ENCODE results near the gene AIMP2. TPM values are rescaled to one million over a fixed set of nuclear protein-coding genes. Genes with fewer than 3 reads are reported as not detected.
A peak's percentile ranks its signal among the peaks of the same experiment; 100 is the strongest.
"Not testable (repeated sequence)": the region's sequence is repeated elsewhere in the genome, so short reads cannot be mapped to it uniquely, and the experiment has no call there.

The AIMP2 gene
- total RNA-seq, 4 donors from 2014 or later = 32.3 to 50.0 (median 36.4) TPM

DNA sequence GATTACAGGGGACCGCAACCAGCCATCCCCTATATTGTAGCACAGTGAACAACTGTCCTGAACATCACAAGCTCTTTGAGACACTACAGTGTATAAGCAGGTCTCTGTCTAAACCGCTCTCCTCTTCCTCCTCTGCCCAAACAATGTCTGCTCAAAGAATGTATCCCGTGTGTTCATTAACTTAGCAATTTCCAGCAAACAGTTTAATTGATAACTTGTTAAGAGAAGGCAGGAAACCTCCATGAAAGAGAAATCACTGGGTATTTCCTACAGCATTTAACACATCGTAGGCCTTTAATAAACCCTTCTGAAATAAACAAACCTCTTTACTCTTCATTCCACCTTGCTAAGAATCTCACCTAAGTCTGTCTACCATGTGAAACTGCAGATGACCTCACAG is 1.7 kb upstream of the AIMP2 start:
- no peak for TF ChIP-seq POLR2A (IDR thresholded peaks at IDR 0.05)
- TF ChIP-seq CTCF (IDR thresholded peaks at IDR 0.05) = no peak
- WGBS, 2 donors = 79 to 85% methylated on average over 4 of the region's 4 CpGs
- DNase-seq (ENCODE audit: low spot score in 2 of 2) = no peak
- intact Hi-C loops (cut with DNase I; ENCODE audit: low total_unique reads) = no loop called here
- no peak overlapping the region for H3K4me3 ChIP-seq (ENCODE audit: low read depth, poor library complexity, severe bottlenecking)

DNA sequence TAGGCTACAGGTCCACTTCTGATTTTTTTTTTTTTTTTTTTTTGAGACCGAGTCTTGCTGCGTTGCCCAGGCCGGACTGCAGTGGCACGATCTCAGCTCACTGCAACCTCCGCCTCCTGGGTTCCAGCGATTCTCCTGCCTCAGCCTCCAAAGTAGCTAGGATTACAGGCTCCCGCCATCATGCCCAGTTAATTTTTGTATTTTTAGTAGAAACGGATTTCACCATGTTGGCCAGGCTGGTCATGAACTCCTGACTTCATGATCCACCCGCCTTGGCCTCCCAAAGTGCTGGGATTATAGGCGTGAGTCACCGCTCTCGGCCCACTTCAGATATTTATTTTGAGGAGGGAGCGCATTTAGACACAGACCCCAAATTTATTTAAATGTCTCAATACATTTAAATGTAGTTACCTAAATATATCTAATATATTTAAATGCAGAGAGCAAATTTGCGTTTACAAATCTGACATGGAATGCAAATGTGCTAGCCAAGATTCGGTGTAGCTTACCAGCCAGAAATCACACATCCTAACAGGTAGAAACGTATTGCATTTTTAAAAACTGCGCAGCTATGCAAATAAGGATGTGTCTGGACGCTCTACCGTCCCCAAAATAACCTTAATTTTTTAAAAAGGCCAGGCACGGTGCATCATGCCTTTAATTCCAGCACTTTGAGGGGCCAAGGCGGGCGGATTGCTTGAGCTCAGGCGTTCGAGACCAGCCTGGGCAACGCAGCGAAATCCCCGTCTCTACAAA is 1.1 kb upstream of the AIMP2 start:
- 37 to 40% methylated on average over 27 of the region's 27 CpGs for WGBS, 2 donors
- intact Hi-C loops (cut with DNase I; ENCODE audit: low total_unique reads); H3K4me3 ChIP-seq (ENCODE audit: low read depth, poor library complexity, severe bottlenecking); DNase-seq (ENCODE audit: low spot score in 2 of 2): not testable (repeated sequence)

DNA sequence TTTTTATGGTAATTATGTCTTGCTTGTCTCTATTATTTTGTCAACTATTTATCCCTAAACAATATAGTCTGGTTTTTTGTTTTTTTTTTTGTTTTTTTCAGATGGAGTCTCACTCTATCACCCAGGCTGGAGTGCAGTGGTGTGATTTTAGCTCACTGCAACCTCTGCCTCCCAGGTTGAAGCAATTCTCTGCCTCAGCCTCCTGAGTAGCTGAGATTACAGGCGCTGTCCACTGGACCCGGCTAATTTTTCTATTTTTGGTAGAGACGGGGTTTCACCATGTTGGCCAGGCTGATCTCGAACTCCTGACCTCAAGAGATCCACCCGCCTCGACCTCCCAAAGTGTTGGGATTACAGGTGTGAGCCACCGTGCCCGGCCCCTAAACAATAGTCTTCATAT is 1.3 kb downstream of the AIMP2 start:
- H3K4me3 ChIP-seq (ENCODE audit: low read depth, poor library complexity, severe bottlenecking); DNase-seq (ENCODE audit: low spot score in 2 of 2); intact Hi-C loops (cut with DNase I; ENCODE audit: low total_unique reads): not testable (repeated sequence)
- 84 to 89% methylated on average over 8 of the region's 8 CpGs for WGBS, 2 donors

GRCh38 chr7:6011541-6011940 is 2.5 kb downstream of the AIMP2 start:
- WGBS, 2 donors = 79 to 87% methylated on average over 2 of the region's 2 CpGs
- intact Hi-C loops (cut with DNase I; ENCODE audit: low total_unique reads) = no loop called here
- no peak for TF ChIP-seq CTCF (IDR thresholded peaks at IDR 0.05)
- no peak for TF ChIP-seq POLR2A (IDR thresholded peaks at IDR 0.05)

GRCh38 chr7:6012355-6013104 is 3.5 kb downstream of the AIMP2 start:
- no peak overlapping the region for H3K4me3 ChIP-seq (ENCODE audit: low read depth, poor library complexity, severe bottlenecking)
- 76 to 78% methylated on average over 14 of the region's 14 CpGs for WGBS, 2 donors
- DNase-seq (ENCODE audit: low spot score in 2 of 2) = no peak
- intact Hi-C loops (cut with DNase I; ENCODE audit: low total_unique reads) = no loop called here
- no peak for TF ChIP-seq POLR2A (IDR thresholded peaks at IDR 0.05)
- no peak for TF ChIP-seq CTCF (IDR thresholded peaks at IDR 0.05)

More at GRCh38 chr7:6011541-6011940, 2.5 kb downstream of the AIMP2 start:
- DNase-seq (ENCODE audit: low spot score in 2 of 2) = no peak
- no peak overlapping the region for H3K4me3 ChIP-seq (ENCODE audit: low read depth, poor library complexity, severe bottlenecking)

GRCh38 chr7:6015917-6016652 is 7.0 kb downstream of the AIMP2 start:
- 61% methylated on average over 8 of the region's 8 CpGs for WGBS, 2 donors

More at GRCh38 chr7:6015917-6016652, 7.0 kb downstream of the AIMP2 start:
- TF ChIP-seq POLR2A (IDR thresholded peaks at IDR 0.05) (no peak), CTCF (IDR thresholded peaks at IDR 0.05) (no peak)
- no peak overlapping the region for H3K4me3 ChIP-seq (ENCODE audit: low read depth, poor library complexity, severe bottlenecking)
- DNase-seq (ENCODE audit: low spot score in 2 of 2) = peak; percentile 68 to 90
- intact Hi-C loops (cut with DNase I; ENCODE audit: low total_unique reads) = no loop called here
